ENCODE data around the gene ZNF560. TPM values are rescaled to one million over a fixed set of nuclear protein-coding genes. Genes with fewer than 3 reads are reported as not detected.

Gene ZNF560
- polyA plus RNA-seq, 1 experiment, result 0.38 TPM

DNA sequence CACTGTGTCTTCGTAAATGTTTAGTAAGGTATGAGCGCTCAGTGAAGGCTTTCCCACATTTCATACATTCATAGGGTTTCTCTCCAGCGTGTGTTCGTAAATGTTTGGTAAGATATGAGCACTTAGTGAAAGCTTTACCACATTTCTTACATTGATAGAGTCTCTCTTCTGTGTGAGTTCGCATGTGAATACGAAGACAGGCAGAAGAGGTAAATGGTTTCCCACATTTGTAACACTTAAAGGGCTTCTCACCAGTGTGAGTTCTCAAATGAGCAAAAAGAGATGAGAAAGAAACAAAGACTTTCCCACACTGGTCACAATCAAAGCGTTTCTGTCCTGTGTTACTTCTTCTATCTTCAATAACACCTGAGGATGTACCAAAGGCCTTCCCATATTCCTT lies 31.3 kb downstream of the ZNF560 start:
- Histone ChIP-seq H3K36me3 (ENCODE audit: control insufficient read depth, insufficient read depth, low read length) (no peaks in the 10 kb centered on the region), H3K4me3 (ENCODE audit: low read depth, low read length) (no peak overlapping the region), H3K27me3 (ENCODE audit: control insufficient read depth, insufficient read depth, low read length) (no peaks in the 10 kb centered on the region)
- no peak for DNase-seq (ENCODE audit: low read depth)
- TF ChIP-seq, protein P1, sequence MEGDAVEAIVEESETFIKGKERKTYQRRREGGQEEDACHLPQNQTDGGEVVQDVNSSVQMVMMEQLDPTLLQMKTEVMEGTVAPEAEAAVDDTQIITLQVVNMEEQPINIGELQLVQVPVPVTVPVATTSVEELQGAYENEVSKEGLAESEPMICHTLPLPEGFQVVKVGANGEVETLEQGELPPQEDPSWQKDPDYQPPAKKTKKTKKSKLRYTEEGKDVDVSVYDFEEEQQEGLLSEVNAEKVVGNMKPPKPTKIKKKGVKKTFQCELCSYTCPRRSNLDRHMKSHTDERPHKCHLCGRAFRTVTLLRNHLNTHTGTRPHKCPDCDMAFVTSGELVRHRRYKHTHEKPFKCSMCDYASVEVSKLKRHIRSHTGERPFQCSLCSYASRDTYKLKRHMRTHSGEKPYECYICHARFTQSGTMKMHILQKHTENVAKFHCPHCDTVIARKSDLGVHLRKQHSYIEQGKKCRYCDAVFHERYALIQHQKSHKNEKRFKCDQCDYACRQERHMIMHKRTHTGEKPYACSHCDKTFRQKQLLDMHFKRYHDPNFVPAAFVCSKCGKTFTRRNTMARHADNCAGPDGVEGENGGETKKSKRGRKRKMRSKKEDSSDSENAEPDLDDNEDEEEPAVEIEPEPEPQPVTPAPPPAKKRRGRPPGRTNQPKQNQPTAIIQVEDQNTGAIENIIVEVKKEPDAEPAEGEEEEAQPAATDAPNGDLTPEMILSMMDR (IDR thresholded peaks at IDR 0.05; ENCODE audit: insufficient read depth, low read depth, low read length), result no peak
- CTCF ChIA-PET, result no interaction called here
- POLR2A ChIA-PET, result no interaction called here

DNA sequence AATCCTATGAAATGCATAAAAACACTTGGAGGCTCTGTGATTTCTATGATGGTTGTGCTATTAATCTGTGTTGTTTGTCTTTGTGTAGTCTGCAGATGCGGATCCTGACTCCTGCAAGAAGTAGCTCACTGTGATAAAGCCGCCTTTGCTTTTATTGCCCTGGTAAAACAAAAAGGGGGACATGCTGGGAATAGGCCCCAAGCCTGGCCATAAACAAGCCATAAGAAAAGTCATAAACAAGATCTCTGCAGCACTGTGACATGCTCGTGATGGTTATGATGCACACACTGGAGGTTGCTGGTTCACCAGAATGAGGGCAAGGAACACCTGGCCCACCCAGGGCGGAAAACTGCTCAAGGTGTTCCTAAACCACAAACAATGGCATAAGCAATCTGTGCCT lies 36.5 kb downstream of the ZNF560 start:
- no peak for DNase-seq (ENCODE audit: low read depth)
- ChIA-PET POLR2A (no interaction called here), CTCF (no interaction called here)
- TF ChIP-seq, protein P1 (IDR thresholded peaks at IDR 0.05; ENCODE audit: insufficient read depth, low read depth, low read length), result no peak
- H3K27me3 ChIP-seq (ENCODE audit: control insufficient read depth, insufficient read depth, low read length), result no peaks in the 10 kb centered on the region
- no peak overlapping the region for H3K4me3 ChIP-seq (ENCODE audit: low read depth, low read length)
- no peaks in the 10 kb centered on the region for H3K36me3 ChIP-seq (ENCODE audit: control insufficient read depth, insufficient read depth, low read length)

DNA sequence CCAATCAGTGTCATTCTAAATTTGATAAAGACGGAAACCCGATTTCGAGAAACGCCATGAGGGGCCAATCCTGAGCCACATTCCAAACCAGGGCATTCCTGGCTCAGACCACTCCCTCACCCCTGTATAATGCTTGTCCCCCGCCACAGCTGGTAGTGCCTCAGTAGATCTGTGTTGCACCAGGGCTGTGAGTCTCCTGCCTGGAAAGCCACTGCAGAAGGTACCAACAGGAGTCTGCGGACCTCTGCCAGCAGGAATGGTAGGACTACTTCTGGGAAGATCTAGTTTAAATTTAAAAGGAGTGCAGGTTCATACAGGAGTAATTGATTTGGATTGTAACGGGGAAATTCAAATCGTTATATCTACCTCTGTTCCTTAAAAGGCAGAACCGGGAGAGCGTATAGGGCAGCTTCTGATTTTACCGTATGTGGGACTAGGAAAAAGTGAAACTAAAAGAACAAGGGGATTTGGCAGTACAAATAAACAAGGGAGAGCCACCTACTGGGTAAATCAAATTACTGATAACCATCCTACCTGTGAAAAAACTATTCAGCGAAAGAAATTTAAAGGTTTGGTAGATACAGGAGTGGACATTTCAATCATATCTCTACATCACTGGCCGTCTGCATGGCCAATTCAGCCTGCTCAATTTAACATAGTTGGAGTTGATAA lies 42.3 kb downstream of the ZNF560 start:
- DNase-seq (ENCODE audit: low read depth), result no peak
- no peaks in the 10 kb centered on the region for H3K36me3 ChIP-seq (ENCODE audit: control insufficient read depth, insufficient read depth, low read length)
- TF ChIP-seq, protein P1 (IDR thresholded peaks at IDR 0.05; ENCODE audit: insufficient read depth, low read depth, low read length), result no peak
- H3K27me3 ChIP-seq (ENCODE audit: control insufficient read depth, insufficient read depth, low read length), result no peaks in the 10 kb centered on the region
- CTCF ChIA-PET, result no interaction called here
- H3K4me3 ChIP-seq (ENCODE audit: low read depth, low read length), result no peak overlapping the region
- POLR2A ChIA-PET, result no interaction called here

DNA sequence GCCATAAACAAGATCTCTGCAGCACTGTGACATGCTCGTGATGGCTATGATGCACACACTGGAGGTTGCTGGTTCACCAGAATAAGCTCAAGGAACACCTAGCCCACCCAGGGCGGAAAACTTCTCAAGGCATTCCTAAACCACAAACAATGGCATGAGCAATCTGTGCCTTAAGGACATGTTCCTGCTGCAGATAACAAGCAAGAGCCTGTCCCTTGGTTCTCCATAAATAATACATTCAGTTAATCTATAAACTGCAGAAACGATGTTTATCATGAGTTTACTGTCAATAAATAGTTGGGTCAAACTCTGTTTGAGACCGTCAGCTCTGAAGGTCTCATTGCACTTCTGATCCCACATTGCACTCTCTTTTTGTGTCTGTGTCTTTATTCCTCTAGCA lies 44.5 kb downstream of the ZNF560 start:
- CTCF ChIA-PET, result no interaction called here

DNA sequence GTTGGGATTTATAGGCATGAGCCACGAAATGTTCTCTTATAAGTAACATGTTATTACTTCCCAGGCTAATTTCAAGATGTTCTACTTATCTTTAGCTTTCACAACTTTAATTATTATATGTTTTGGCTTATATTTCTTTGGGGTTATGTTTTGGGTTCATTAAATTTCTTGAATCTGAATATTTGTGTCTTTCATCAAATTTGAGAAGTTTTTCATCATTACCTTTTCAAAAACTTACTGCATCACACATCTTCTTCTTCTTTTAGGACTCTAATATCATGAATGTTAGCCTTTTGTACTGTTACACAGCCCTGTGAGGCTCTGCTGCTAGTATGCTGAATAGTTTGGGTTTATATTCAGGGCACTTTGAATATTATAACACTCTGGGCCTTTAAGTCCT lies 53.4 kb downstream of the ZNF560 start:
- POLR2A ChIA-PET, result no interaction called here
- CTCF ChIA-PET, result no interaction called here
- TF ChIP-seq, protein P1 (IDR thresholded peaks at IDR 0.05; ENCODE audit: insufficient read depth, low read depth, low read length), result no peak

More for the DNA sequence above, 44.5 kb downstream of the ZNF560 start:
- Histone ChIP-seq H3K36me3 (ENCODE audit: control insufficient read depth, insufficient read depth, low read length) (no peaks in the 10 kb centered on the region), H3K27me3 (ENCODE audit: control insufficient read depth, insufficient read depth, low read length) (no peaks in the 10 kb centered on the region), H3K4me3 (ENCODE audit: low read depth, low read length) (no peak overlapping the region)
- TF ChIP-seq, protein P1 (IDR thresholded peaks at IDR 0.05; ENCODE audit: insufficient read depth, low read depth, low read length), result no peak
- POLR2A ChIA-PET, result no interaction called here
- no peak for DNase-seq (ENCODE audit: low read depth)

More for the DNA sequence above, 53.4 kb downstream of the ZNF560 start:
- Histone ChIP-seq H3K36me3 (ENCODE audit: control insufficient read depth, insufficient read depth, low read length) (no peaks in the 10 kb centered on the region), H3K27me3 (ENCODE audit: control insufficient read depth, insufficient read depth, low read length) (no peaks in the 10 kb centered on the region), H3K4me3 (ENCODE audit: low read depth, low read length) (no peak overlapping the region)
- DNase-seq (ENCODE audit: low read depth), result no peak
